ENCODE measurements around the gene RNF167. TPM values are rescaled to one million over a fixed set of nuclear protein-coding genes. Genes with fewer than 3 reads are reported as not detected.

Gene RNF167
- total RNA-seq (2014; rRNA removed; shearing (Covaris generic)) = 86.0 and 97.4 TPM in 2 replicates

- DNase-seq (ENCODE audit: low spot score) = peak; percentile 99
- in situ Hi-C loops (cut with HindIII; ENCODE audit: low sequenced_read_pairs) = no loop called here
Measured at GRCh38 chr17:4939796-4940554, at the start of gene RNF167, which contains the start of gene SLC25A11. Gene RNF167 (plus strand): TSS chr17:4940268. CDS start chr17:4940910, 642 bp downstream. Gene SLC25A11 (minus strand): TSS chr17:4940046. CDS start chr17:4939910, 136 bp downstream.

- in situ Hi-C loops (cut with HindIII; ENCODE audit: low sequenced_read_pairs) = no loop called here
- no peak for DNase-seq (ENCODE audit: low spot score)
Measured at GRCh38 chr17:4891411-4892410, 48.4 kb upstream of the RNF167 start.

DNA sequence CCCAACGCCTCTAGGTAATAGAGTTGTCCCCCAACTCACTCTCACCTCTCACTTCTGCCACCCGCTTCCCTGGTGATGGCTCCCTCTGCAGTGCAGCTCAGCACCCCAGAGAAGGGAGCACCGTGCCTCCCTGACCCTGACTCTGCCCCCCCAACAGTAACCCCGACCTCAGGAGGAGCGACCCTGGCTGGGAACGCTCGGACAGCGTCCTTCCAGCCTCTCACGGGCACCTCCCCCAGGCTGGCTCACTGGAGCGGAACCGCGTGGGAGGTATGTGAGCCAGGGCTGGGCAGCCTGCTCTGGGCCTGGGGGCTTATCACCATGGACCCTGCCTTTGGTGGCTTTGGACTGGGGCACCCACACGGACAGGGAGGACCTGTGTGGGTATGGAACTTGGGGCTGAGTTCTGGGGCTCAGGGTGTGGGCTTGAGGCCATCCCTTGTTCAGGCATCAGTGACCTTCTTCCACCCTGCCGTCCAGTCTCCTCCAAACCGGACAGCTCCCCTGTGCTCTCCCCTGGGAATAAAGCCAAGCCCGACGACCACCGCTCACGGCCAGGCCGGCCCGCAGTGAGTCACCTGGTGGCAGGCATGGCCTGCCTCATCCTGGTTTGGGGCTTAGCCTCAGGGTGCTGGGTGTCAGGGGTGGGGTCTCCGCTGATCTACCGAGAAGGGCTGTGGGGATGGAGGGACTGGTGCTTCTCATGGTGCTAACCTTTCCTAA lies 47.4 kb upstream of the RNF167 start:
- DNase-seq (ENCODE audit: low spot score) = no peak
- in situ Hi-C loops (cut with HindIII; ENCODE audit: low sequenced_read_pairs) = no loop called here

GRCh38 chr17:4893272-4893671 lies 46.8 kb upstream of the RNF167 start:
- DNase-seq (ENCODE audit: low spot score) = no peak
- in situ Hi-C loops (cut with HindIII; ENCODE audit: low sequenced_read_pairs) = no loop called here

DNA sequence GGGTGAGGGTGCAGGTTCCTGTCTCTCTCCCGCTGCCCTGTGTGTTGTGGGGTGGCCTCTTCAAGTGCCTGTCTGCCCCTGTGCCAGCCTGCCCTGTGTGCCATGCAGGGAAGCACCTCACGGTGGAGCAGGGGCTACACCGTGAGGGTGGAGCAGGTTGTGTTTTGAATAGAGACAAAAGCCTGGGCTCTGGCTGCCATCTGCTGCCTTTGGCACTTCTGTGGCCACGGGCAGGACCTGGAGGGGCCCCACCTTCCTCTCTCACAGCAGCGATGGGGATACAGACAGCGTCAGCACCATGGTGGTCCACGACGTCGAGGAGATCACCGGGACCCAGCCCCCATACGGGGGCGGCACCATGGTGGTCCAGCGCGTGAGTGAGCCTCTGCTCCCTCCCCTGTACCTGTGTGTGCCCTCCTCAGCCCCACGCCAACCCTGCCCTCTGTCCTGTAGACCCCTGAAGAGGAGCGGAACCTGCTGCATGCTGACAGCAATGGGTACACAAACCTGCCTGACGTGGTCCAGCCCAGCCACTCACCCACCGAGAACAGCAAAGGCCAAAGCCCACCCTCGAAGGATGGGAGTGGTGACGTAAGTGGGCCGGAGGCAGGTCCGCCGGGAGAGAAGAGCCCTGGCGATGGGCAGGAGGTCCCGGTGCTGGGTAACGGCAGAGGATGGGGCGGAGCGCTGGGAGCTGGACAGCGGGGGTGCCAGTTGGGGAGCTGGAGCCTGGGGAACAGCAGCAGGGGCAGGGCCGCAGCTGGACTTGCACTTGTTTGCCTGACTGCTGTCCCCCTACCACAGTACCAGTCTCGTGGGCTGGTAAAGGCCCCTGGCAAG lies 46.1 kb upstream of the RNF167 start:
- in situ Hi-C loops (cut with HindIII; ENCODE audit: low sequenced_read_pairs) = no loop called here
- DNase-seq (ENCODE audit: low spot score) = no peak

- in situ Hi-C loops (cut with HindIII; ENCODE audit: low sequenced_read_pairs) = no loop called here
- no peak for DNase-seq (ENCODE audit: low spot score)
Measured at GRCh38 chr17:4895121-4895520, 44.9 kb upstream of the RNF167 start.

DNA sequence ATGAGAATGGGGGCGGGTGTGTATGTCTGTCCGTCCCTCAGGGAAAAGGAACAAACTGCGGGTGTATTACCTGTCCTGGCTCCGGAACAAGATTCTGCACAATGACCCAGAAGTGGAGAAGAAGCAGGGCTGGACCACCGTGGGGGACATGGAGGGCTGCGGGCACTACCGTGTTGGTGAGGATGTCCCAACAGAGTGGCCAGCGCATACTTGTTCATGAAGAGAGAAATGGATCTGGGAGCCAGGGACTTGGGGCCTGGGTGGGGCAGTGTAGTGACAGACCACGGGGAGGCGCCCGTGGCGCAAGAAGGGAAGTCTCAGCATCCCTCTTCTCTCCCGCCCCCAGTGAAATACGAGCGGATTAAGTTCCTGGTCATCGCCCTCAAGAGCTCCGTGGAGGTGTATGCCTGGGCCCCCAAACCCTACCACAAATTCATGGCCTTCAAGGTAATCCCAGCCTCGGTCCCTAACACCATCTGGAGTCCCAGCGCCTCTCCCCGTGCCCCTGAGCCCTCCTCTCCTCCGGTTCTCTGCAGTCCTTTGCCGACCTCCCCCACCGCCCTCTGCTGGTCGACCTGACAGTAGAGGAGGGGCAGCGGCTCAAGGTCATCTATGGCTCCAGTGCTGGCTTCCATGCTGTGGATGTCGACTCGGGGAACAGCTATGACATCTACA lies 44.3 kb upstream of the RNF167 start:
- in situ Hi-C loops (cut with HindIII; ENCODE audit: low sequenced_read_pairs) = no loop called here
- no peak for DNase-seq (ENCODE audit: low spot score)

- DNase-seq (ENCODE audit: low spot score) = no peak
- in situ Hi-C loops (cut with HindIII; ENCODE audit: low sequenced_read_pairs) = no loop called here
Measured at GRCh38 chr17:4896332-4897197, 43.5 kb upstream of the RNF167 start.

DNA sequence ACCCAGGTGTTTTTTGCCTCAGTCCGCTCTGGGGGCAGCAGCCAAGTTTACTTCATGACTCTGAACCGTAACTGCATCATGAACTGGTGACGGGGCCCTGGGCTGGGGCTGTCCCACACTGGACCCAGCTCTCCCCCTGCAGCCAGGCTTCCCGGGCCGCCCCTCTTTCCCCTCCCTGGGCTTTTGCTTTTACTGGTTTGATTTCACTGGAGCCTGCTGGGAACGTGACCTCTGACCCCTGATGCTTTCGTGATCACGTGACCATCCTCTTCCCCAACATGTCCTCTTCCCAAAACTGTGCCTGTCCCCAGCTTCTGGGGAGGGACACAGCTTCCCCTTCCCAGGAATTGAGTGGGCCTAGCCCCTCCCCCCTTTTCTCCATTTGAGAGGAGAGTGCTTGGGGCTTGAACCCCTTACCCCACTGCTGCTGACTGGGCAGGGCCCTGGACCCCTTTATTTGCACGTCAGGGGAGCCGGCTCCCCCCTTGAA lies 42.8 kb upstream of the RNF167 start:
- DNase-seq (ENCODE audit: low spot score) = no peak
- in situ Hi-C loops (cut with HindIII; ENCODE audit: low sequenced_read_pairs) = no loop called here

DNA sequence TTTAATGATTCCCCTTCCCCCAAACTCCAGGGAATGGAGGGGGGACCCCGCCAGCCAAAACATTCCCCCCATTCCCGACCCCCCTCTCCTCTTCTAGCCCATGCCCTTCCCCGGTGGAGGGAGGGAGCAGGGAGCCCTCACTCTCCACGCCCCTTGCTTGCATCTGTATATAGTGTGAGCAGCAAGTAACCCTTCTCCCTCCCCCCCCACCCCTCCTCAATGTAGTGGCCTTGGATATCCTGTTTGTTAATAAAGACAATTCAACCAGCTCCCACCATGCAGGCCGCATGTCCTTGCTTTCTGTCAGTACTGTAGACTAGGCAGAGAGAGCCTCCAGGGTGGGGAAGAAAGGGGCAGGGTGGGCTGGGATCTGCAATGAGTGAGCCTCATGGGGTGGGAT lies 42.3 kb upstream of the RNF167 start:
- in situ Hi-C loops (cut with HindIII; ENCODE audit: low sequenced_read_pairs) = no loop called here

GRCh38 chr17:4898351-4898750 lies 41.7 kb upstream of the RNF167 start:
- in situ Hi-C loops (cut with HindIII; ENCODE audit: low sequenced_read_pairs) = no loop called here
- no peak for DNase-seq (ENCODE audit: low spot score)

More for the DNA sequence above, 42.3 kb upstream of the RNF167 start:
- no peak for DNase-seq (ENCODE audit: low spot score)

DNA sequence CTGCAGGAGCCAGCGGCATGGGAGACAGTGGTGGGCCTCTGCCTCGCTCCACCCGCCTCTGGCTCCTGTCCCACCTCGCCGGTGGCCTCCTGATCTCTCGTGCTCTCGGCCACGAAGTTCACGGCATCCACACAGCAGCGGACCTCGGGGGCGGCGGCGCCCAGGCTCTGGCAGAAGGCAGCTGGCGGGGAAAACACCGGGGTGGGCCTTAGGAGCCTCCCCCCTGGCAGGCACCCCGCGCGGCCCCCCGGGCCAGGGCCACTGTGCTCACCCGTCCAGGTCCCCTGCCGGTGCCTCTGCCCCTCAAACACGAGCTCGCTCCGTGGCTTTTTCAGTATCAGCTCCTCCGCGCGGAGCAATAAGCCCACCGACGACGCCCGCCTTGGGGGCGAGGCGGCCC lies 41.1 kb upstream of the RNF167 start:
- no peak for DNase-seq (ENCODE audit: low spot score)
- in situ Hi-C loops (cut with HindIII; ENCODE audit: low sequenced_read_pairs) = no loop called here

- in situ Hi-C loops (cut with HindIII; ENCODE audit: low sequenced_read_pairs) = no loop called here
Measured at GRCh38 chr17:4899341-4900230, 40.5 kb upstream of the RNF167 start, which contains the start of gene C17orf107. Gene C17orf107 (plus strand): TSS chr17:4899536. CDS start chr17:4899763, 227 bp downstream.

GRCh38 chr17:4900231-4901107 lies 39.6 kb upstream of the RNF167 start:
- in situ Hi-C loops (cut with HindIII; ENCODE audit: low sequenced_read_pairs) = no loop called here
- DNase-seq (ENCODE audit: low spot score) = peak; percentile 17

More at GRCh38 chr17:4899341-4900230, 40.5 kb upstream of the RNF167 start, which contains the start of gene C17orf107:
- DNase-seq (ENCODE audit: low spot score) = peak; percentile 74

DNA sequence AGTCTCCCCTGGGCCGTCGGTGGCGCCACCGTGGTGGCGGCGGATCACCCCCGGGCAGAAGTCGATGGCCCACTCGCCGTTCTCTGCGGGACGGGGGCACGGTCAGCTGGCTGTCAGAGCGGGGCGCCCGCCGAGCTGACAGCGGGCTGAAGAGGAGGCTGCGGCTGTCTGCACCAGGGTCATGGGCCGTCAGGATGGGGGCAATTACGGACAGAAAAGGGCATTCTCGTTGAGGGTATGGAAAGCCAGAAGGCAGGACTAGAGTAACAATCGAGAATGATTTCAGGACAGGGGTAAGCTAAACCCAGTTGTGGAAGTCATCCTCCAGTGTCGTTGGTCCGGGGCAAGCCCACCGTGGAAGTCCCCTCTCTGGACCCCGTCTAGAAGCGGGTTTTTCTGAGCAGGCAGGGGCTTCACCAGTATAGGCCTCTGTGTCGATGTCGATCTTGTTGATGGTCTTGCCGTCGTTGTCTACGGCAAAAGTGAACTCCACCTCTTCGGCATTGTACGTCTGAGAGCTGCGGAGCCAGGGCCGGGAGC lies 38.9 kb upstream of the RNF167 start:
- no peak for DNase-seq (ENCODE audit: low spot score)
- in situ Hi-C loops (cut with HindIII; ENCODE audit: low sequenced_read_pairs) = no loop called here

Measured in G401 (cell line).